HG03060 (cell line): ENCODE data around the gene LRRC49.

Source experiments
- ATAC-seq: cut with Tn5 transposase; IDR thresholded peaks from one replicate; pipeline ENCODE4 v1.9.1; 2021; ENCODE audit warnings: low read depth, moderate number of reproducible peaks; ENCODE audit not compliant: unreplicated experiment

The LRRC49 gene

GRCh38 chr15:71048913-71049675 is 156.5 kb downstream of the LRRC49 start:
- no peak for ATAC-seq

- ATAC-seq, result no peak
These were observed 157.2 kb downstream of the LRRC49 start for GRCh38 chr15:71049706-71050422.

- no peak for ATAC-seq
These were observed 157.8 kb downstream of the LRRC49 start for GRCh38 chr15:71050461-71050860.

- ATAC-seq, result no peak
These were observed 158.9 kb downstream of the LRRC49 start for GRCh38 chr15:71051539-71051938.

- ATAC-seq, result no peak
These were observed 159.7 kb downstream of the LRRC49 start for GRCh38 chr15:71052356-71052755.

GRCh38 chr15:71054286-71054952 is 161.8 kb downstream of the LRRC49 start:
- no peak for ATAC-seq

- no peak for ATAC-seq
These were observed 162.8 kb downstream of the LRRC49 start for GRCh38 chr15:71055461-71055860.

- ATAC-seq, result no peak
These were observed 163.5 kb downstream of the LRRC49 start for GRCh38 chr15:71056111-71056510.

- no peak for ATAC-seq
These were observed 164.5 kb downstream of the LRRC49 start for GRCh38 chr15:71057143-71057542.

GRCh38 chr15:71057581-71057980 is 165.0 kb downstream of the LRRC49 start:
- no peak for ATAC-seq

GRCh38 chr15:71060983-71061382 is 168.4 kb downstream of the LRRC49 start:
- no peak for ATAC-seq

- no peak for ATAC-seq
These were observed 174.4 kb downstream of the LRRC49 start for GRCh38 chr15:71066983-71067382.

GRCh38 chr15:71069693-71070092 is 177.1 kb downstream of the LRRC49 start:
- no peak for ATAC-seq

- ATAC-seq, result no peak
These were observed 178.9 kb downstream of the LRRC49 start for GRCh38 chr15:71071529-71071928.

- no peak for ATAC-seq
These were observed 179.8 kb downstream of the LRRC49 start for GRCh38 chr15:71072423-71072822.

- ATAC-seq, result no peak
These were observed 186.0 kb downstream of the LRRC49 start for GRCh38 chr15:71078506-71079207.

- ATAC-seq, result no peak
These were observed 186.8 kb downstream of the LRRC49 start for GRCh38 chr15:71079208-71080044.

- ATAC-seq, result no peak
These were observed 187.5 kb downstream of the LRRC49 start for GRCh38 chr15:71080166-71080565.

GRCh38 chr15:71080705-71081104 is 188.1 kb downstream of the LRRC49 start:
- ATAC-seq, result no peak

- ATAC-seq, result no peak
These were observed 190.2 kb downstream of the LRRC49 start for GRCh38 chr15:71082803-71083202.
